NCI-H2196 treated with DMSO at 0.1 percent for 48 hours (cell line): ENCODE data around the gene TPO.

Experiments used
- DNase-seq: peaks from one replicate; lab custom pipeline; 2025; ENCODE audit not compliant: unreplicated experiment; lab: John Stamatoyannopoulos, UW

TPO gene

GRCh38 chr2:1518331-1518803 lies 105.1 kb downstream of the TPO start:
- DNase-seq: no peak

GRCh38 chr2:1518867-1519530 lies 105.7 kb downstream of the TPO start:
- DNase-seq: no peak

GRCh38 chr2:1521191-1521877 lies 108.1 kb downstream of the TPO start:
- DNase-seq: no peak

- no peak for DNase-seq
Measured at GRCh38 chr2:1521878-1522830, 108.9 kb downstream of the TPO start.

- DNase-seq: no peak
Measured at GRCh38 chr2:1527153-1527992, 114.1 kb downstream of the TPO start.

- DNase-seq: no peak
Measured at GRCh38 chr2:1528273-1529064, 115.2 kb downstream of the TPO start.

- peak; percentile 7 for DNase-seq
Measured at GRCh38 chr2:1538663-1539062, 125.4 kb downstream of the TPO start.

GRCh38 chr2:1539441-1539840 lies 126.2 kb downstream of the TPO start:
- DNase-seq: no peak

- DNase-seq: no peak
Measured at GRCh38 chr2:1539973-1540372, 126.7 kb downstream of the TPO start.

- no peak for DNase-seq
Measured at GRCh38 chr2:1540481-1540880, 127.2 kb downstream of the TPO start.

- DNase-seq: no peak
Measured at GRCh38 chr2:1541040-1541439, 127.8 kb downstream of the TPO start.

GRCh38 chr2:1541819-1542475 lies 128.7 kb downstream of the TPO start:
- DNase-seq: no peak

GRCh38 chr2:1542971-1543370 lies 129.7 kb downstream of the TPO start:
- DNase-seq: no peak

GRCh38 chr2:1543776-1544477 lies 130.7 kb downstream of the TPO start:
- no peak for DNase-seq

GRCh38 chr2:1544478-1545069 lies 131.3 kb downstream of the TPO start:
- no peak for DNase-seq

GRCh38 chr2:1546023-1546591 lies 132.8 kb downstream of the TPO start:
- DNase-seq: peak; percentile 37

GRCh38 chr2:1546901-1547300 lies 133.6 kb downstream of the TPO start:
- no peak for DNase-seq
